Activated CD4-positive, CD25-positive, alpha-beta regulatory T cell treated with anti-CD3 and anti-CD28 coated beads, Interleukin-2, amount 50 U/mL, for 16 hours (primary cell): ENCODE measurements around the gene C4B.
"Not testable (repeated sequence)": the region's sequence is repeated elsewhere in the genome, so short reads cannot be mapped to it uniquely, and the experiment has no call there.

Experiments used
- DNase-seq: peaks from one replicate; pipeline ENCODE4 v3.0.0-alpha.2; 2020; ENCODE audit warnings: low read depth, low spot score

Gene C4B

DNA sequence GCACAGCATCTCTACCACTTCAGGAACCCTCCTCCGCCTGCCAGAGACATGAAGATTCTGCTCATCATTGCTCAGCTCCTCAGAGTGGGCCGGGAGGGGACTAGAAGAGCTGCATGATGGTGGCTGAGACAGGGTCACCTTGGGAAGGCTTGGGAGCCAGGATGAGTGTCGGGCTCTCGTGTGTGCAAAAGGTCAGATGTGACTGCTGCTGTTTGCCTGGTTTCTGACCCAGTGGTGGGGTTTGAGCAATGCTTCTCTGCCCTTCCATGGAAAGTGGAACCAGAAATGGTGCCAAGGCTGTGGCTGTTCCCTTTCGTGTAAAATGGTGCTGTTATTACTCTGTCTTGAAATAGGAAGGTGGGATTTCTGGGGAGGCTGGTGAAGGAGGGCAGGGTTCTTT, 33.6 kb upstream of the C4B start:
- not testable (repeated sequence) for DNase-seq

- DNase-seq, result not testable (repeated sequence)
Observed at GRCh38 chr6:31981744-31982143, 32.9 kb upstream of the C4B start, which contains the start of gene C4A. TSS of gene C4A (plus strand) at chr6:31982057. CDS start at chr6:31982108, 51 bp downstream.

- DNase-seq, result not testable (repeated sequence)
Observed at GRCh38 chr6:31989363-31989762, 25.2 kb upstream of the C4B start.

GRCh38 chr6:31994421-31994820, 20.2 kb upstream of the C4B start:
- not testable (repeated sequence) for DNase-seq

DNA sequence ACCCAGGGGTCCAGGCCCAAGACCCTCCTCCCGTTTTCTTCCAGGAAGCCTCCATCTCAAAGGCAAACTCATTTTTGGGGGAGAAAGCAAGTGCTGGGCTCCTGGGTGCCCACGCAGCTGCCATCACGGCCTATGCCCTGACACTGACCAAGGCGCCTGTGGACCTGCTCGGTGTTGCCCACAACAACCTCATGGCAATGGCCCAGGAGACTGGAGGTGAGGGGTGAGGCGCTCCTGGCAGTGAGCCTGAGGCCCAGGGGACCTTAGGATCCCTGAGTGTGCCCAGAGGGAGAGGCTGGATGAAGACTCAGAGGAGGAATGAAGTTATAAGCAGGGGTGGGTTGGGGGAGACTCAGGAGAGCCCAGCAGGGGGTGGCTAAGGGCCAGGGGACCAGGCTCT, 18.2 kb upstream of the C4B start:
- DNase-seq, result not testable (repeated sequence)

- DNase-seq, result not testable (repeated sequence)
Observed at GRCh38 chr6:32002546-32003268, 11.9 kb upstream of the C4B start.

- DNase-seq, result not testable (repeated sequence)
Observed at GRCh38 chr6:32003301-32003700, 11.3 kb upstream of the C4B start.

DNA sequence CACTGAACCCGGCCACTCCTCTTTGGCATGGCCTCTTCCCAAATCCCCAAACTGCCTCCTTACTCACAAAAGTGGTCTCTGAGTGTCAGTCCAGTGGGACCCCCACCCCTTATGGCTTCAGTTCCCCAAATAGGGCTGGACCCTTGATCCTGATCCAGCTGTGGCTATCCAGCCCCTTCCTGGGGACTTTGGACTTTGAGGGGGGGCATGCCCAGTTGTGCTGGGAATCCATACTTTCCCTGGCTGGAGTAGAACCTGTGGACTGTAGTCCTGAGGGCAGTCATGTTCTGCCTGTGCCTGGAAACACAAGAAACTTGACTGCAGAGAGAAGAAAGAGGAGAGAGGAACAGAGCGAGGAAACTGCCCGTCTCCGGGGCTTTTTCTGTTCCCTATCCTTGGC, 10.2 kb upstream of the C4B start:
- DNase-seq, result not testable (repeated sequence)

DNA sequence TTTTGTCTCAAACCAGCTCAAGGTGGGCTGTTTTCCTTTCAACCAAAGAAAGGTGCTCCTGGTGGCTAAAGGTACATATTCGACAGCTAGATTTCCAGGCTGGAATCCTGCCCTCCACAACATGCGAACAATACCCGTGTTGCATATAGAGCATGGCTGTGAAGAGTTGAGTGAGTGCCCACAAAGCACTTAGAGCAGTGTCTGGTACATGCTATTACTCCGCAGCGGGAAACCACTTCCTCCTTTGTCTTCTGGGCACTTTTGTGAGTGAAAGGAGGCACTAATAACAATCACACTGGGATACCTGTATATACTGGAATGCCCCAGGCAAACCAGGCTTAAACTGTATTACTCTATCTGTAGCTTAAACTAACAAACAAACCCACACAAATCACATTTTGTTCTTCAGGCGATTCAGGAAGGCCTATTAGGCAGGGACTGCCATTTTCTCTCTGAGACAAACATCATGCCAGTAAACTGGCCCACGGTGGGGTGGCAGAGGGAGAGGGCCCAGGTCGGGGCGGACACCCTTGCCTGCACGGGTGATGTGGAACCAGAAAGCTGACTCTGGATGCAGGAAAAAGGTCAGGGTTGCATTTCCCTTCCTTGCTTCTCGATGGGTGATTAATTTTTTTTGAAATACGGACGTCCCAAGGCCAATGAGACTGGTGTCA, 9.6 kb upstream of the C4B start:
- DNase-seq, result not testable (repeated sequence)

DNA sequence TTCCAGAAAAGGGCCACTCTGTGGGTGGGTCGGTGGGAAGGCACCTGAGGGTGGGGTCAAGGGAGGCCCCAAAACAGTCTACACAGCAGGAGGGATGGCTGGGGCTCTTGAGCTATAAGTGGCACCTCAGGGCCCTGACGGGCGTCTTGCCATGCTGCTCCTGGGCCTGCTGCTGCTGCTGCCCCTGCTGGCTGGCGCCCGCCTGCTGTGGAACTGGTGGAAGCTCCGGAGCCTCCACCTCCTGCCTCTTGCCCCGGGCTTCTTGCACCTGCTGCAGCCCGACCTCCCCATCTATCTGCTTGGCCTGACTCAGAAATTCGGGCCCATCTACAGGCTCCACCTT, 9.1 kb upstream of the C4B start:
- DNase-seq, result not testable (repeated sequence)

GRCh38 chr6:32005991-32006529, 8.5 kb upstream of the C4B start:
- DNase-seq, result not testable (repeated sequence)

DNA sequence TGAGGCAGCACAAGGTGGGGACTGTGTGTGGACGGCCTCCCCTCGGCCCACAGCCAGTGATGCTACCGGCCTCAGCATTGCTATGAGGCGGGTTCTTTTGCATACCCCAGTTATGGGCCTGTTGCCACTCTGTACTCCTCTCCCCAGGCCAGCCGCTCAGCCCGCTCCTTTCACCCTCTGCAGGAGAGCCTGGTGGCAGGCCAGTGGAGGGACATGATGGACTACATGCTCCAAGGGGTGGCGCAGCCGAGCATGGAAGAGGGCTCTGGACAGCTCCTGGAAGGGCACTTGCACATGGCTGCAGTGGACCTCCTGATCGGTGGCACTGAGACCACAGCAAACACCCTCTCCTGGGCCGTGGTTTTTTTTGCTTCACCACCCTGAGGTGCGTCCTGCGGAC, 7.5 kb upstream of the C4B start:
- not testable (repeated sequence) for DNase-seq

GRCh38 chr6:32008037-32008436, 6.6 kb upstream of the C4B start:
- not testable (repeated sequence) for DNase-seq

DNA sequence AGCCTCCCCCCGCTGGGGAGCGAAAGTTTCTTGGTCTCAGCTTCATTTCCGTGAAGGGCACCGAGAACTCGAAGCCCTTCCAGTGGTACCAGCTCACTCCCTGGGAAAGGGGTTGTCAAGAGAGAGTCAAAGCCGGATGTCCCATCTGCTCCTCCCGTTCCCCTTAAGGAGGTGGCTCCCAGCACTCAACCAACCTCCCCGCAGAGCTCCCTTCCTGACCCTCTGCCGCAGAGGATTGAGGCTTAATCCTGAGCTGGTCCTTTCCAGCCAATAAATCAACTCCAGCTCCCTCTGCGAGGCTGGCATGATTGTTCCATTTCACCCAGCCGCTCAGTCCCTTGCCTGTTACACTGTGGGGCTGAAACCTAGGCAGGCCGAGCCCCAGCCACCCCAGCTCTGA, 6.0 kb upstream of the C4B start:
- not testable (repeated sequence) for DNase-seq

DNA sequence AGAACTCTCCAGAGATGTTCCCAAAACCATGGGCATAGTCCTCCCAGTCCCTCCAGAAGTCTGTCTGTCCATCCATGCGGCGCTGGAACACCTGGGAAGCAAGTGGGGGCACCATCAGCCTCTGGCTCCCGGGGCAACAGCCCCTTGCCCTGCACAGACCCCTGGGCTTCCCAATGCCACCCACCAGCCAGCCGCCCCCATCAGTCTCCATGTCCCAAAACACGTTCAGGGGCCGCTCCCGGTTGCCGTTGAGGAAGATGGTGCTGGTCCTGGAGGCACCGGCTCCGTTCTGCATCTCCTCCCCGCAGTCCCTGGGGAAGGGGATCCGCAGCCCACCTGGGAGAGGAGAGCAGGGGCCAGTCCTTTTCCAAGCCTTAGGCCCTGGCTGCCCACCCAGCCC, 5.1 kb upstream of the C4B start:
- DNase-seq, result not testable (repeated sequence)

DNA sequence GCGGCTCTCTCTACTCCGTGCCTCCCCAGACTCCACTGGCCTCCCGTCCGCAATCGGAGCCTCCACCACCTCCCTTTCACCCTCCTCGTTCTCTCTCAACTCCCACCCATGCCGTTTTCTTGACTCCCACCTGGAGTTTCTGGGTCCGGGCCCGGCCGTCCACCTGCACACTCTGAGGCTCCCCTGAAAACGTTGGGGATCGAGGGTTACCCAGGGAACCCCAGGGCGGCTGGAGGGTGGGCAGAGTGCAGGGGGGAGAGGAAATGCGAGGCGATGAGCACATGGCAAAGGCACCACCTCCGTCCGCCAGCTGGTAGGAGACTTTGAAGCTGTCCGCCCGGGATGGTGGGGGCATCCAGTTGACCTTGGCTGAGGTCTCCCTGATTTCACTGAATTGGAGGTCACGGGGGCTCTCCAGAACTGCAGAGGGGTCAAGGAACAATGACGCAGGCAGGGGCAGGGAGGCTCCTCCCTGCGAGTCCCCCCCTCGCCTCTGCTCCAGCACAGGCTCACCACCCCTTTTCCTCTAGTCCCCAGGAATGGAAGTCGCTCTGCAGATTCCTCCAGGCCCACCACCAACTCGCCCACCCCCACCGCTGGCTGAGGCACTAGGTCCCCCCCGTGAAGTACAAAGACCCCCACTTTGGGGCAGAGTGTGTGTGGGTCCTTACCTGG, 3.6 kb upstream of the C4B start:
- not testable (repeated sequence) for DNase-seq

GRCh38 chr6:32012941-32013617, 1.5 kb upstream of the C4B start:
- DNase-seq, result not testable (repeated sequence)

DNA sequence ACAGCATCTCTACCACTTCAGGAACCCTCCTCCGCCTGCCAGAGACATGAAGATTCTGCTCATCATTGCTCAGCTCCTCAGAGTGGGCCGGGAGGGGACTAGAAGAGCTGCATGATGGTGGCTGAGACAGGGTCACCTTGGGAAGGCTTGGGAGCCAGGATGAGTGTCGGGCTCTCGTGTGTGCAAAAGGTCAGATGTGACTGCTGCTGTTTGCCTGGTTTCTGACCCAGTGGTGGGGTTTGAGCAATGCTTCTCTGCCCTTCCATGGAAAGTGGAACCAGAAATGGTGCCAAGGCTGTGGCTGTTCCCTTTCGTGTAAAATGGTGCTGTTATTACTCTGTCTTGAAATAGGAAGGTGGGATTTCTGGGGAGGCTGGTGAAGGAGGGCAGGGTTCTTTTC, 857 bp upstream of the C4B start:
- not testable (repeated sequence) for DNase-seq

- not testable (repeated sequence) for DNase-seq
Observed at GRCh38 chr6:32022100-32022499, 7.5 kb downstream of the C4B start.

DNA sequence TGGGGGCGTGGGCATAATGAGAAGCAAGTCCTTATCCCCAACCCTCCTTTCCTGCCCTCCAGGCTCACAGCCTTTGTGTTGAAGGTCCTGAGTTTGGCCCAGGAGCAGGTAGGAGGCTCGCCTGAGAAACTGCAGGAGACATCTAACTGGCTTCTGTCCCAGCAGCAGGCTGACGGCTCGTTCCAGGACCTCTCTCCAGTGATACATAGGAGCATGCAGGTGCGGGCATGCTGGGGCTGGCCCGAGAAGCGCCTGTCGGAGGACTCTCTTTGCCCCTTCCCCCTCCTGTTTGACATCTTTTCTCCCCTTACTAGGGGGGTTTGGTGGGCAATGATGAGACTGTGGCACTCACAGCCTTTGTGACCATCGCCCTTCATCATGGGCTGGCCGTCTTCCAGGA, 14.0 kb downstream of the C4B start:
- not testable (repeated sequence) for DNase-seq

DNA sequence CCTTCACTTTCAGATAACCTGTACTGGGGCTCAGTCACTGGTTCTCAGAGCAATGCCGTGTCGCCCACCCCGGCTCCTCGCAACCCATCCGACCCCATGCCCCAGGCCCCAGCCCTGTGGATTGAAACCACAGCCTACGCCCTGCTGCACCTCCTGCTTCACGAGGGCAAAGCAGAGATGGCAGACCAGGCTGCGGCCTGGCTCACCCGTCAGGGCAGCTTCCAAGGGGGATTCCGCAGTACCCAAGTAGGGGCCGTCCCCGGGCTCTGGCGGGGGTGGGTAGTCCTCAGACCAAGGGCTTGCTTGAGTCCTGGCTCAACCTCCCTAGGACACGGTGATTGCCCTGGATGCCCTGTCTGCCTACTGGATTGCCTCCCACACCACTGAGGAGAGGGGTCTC, 15.0 kb downstream of the C4B start:
- DNase-seq, result not testable (repeated sequence)
